HEK293 (cell line): ENCODE data around the gene CSF2.

Source experiments
- CTCF ChIA-PET: fragments of 350-600 bp; formaldehyde crosslinking; extraction: SDS; loops from one replicate; lab custom pipeline; 2021; ENCODE audit warnings: antibody characterized with exemption; lab: Yijun Ruan, JAX
- POLR2A ChIA-PET: fragments of 300-600 bp; formaldehyde crosslinking; extraction: SDS; loops from one replicate; lab custom pipeline; 2020; ENCODE audit warnings: antibody characterized with exemption, inconsistent platforms; lab: Yijun Ruan, JAX
- H3K27ac ChIP-seq: fragments of 200-500 bp; sonication (Bioruptor generic); 2 replicates; pipeline ENCODE4 v1.5.1; 2014; ENCODE audit warnings: low read depth, low read length, control low read depth, inconsistent platforms; ENCODE audit errors: extremely low read depth
- H3K36me3 ChIP-seq, 2 experiments: fragments of 200-500 bp in 1 of 2; sonication (Bioruptor generic) in 1 of 2; 1 replicate in 1 of 2; 2 replicates in 1 of 2; pipeline ENCODE4 v1.5.1; 2014 to 2017; ENCODE audit warnings: inconsistent platforms in 2 of 2, low read length in 2 of 2; ENCODE audit not compliant: control insufficient read depth in 2 of 2, insufficient read depth in 1 of 2
- H3K4me1 ChIP-seq: fragments of 200-500 bp; sonication (Bioruptor generic); 2 replicates; pipeline ENCODE4 v1.5.1; 2014; ENCODE audit warnings: mild to moderate bottlenecking, low read length, inconsistent platforms; ENCODE audit not compliant: control insufficient read depth, insufficient read depth
- H3K4me3 ChIP-seq: 2 replicates; pipeline ENCODE4 v1.5.1; 2011; ENCODE audit warnings: low read depth, mild to moderate bottlenecking, control low read depth, low read length, moderate library complexity
- H3K9me3 ChIP-seq: fragments of 200-500 bp; sonication (Bioruptor generic); 2 replicates; pipeline ENCODE4 v1.5.1; 2014; ENCODE audit warnings: low read depth, low read length, inconsistent platforms; ENCODE audit not compliant: control insufficient read depth, insufficient read depth
- BCL11B ChIP-seq: fragments of 450-650 bp; formaldehyde crosslinking; IDR thresholded peaks from 2 replicates; pipeline ENCODE4 v1.5.1; 2016; ENCODE audit warnings: low read depth, missing biosample characterization, missing genetic modification characterization
- PATZ1 ChIP-seq: fragments of 450-650 bp; formaldehyde crosslinking; IDR thresholded peaks from 2 replicates; pipeline ENCODE4 v1.5.1; 2016; ENCODE audit warnings: missing biosample characterization, missing genetic modification characterization
- PRDM10 ChIP-seq: fragments of 450-650 bp; formaldehyde crosslinking; IDR thresholded peaks from 2 replicates; pipeline ENCODE4 v1.5.1; 2016; ENCODE audit warnings: missing biosample characterization, missing genetic modification characterization
- WT1 ChIP-seq: fragments of 450-650 bp; formaldehyde crosslinking; IDR thresholded peaks from 2 replicates; pipeline ENCODE4 v1.5.1; 2016; ENCODE audit warnings: missing biosample characterization, missing genetic modification characterization
- YY1 ChIP-seq: fragments of 450-650 bp; formaldehyde crosslinking; IDR thresholded peaks from 2 replicates; pipeline ENCODE4 v1.5.1; 2018; ENCODE audit warnings: missing biosample characterization, missing genetic modification characterization
- ZBTB26 ChIP-seq: fragments of 450-650 bp; formaldehyde crosslinking; optimal IDR thresholded peaks from 2 replicates; pipeline ENCODE3; 2016; ENCODE audit warnings: missing biosample characterization, mild to moderate bottlenecking, missing genetic modification characterization
- ZBTB44 ChIP-seq: fragments of 450-650 bp; IDR thresholded peaks from 2 replicates; pipeline ENCODE4 v1.5.1; 2018; ENCODE audit warnings: missing biosample characterization, mild to moderate bottlenecking, missing genetic modification characterization
- ZNF112 ChIP-seq: fragments of 450-650 bp; formaldehyde crosslinking; IDR thresholded peaks from 2 replicates; pipeline ENCODE4 v1.5.0; 2017; ENCODE audit warnings: missing biosample characterization, missing genetic modification characterization
- ZNF214 ChIP-seq: fragments of 450-650 bp; formaldehyde crosslinking; IDR thresholded peaks from 2 replicates; pipeline ENCODE4 v1.5.1; 2017; ENCODE audit warnings: missing biosample characterization, mild to moderate bottlenecking, missing genetic modification characterization, borderline replicate concordance
- ZNF223 ChIP-seq: fragments of 450-650 bp; formaldehyde crosslinking; IDR thresholded peaks from 2 replicates; pipeline ENCODE4 v1.5.1; 2016; ENCODE audit warnings: missing biosample characterization, missing genetic modification characterization
- ZNF23 ChIP-seq: fragments of 450-650 bp; formaldehyde crosslinking; IDR thresholded peaks from 2 replicates; pipeline ENCODE4 v1.5.1; 2016; ENCODE audit warnings: missing biosample characterization, missing genetic modification characterization, borderline replicate concordance
- ZNF248 ChIP-seq: fragments of 450-650 bp; formaldehyde crosslinking; IDR thresholded peaks from 2 replicates; pipeline ENCODE4 v1.5.1; 2017; ENCODE audit warnings: missing biosample characterization, missing genetic modification characterization
- ZNF398 ChIP-seq: fragments of 450-650 bp; formaldehyde crosslinking; IDR thresholded peaks from 2 replicates; pipeline ENCODE4 v1.5.1; 2017; ENCODE audit warnings: missing biosample characterization, missing genetic modification characterization
- ZNF404 ChIP-seq: fragments of 450-650 bp; formaldehyde crosslinking; IDR thresholded peaks from 2 replicates; pipeline ENCODE4 v1.5.1; 2017; ENCODE audit warnings: missing biosample characterization, missing genetic modification characterization
- ZNF416 ChIP-seq: fragments of 450-650 bp; formaldehyde crosslinking; IDR thresholded peaks from 2 replicates; pipeline ENCODE4 v1.5.1; 2016; ENCODE audit warnings: missing biosample characterization, missing genetic modification characterization

Gene CSF2

GRCh38 chr5:132059696-132060500 lies 13.7 kb upstream of the CSF2 start:
- TF ChIP-seq BCL11B (no peak), YY1 (tag by site-specific recombination) (no peak), ZNF404 (tag by site-specific recombination) (no peak), ZNF23 (tag by site-specific recombination) (no peak), WT1 (tag by site-specific recombination) (no peak), ZBTB44 (tag by site-specific recombination) (no peak), ZNF214 (tag by site-specific recombination) (no peak), ZNF248 (tag by site-specific recombination) (no peak), ZNF223 (tag by site-specific recombination) (no peak), PATZ1 (tag by site-specific recombination) (no peak), ZNF416 (tag by site-specific recombination) (no peak), ZNF112 (tag by site-specific recombination) (no peak), ZNF398 (tag by site-specific recombination) (no peak), ZBTB26 (tag by site-specific recombination) (no peak), PRDM10 (tag by site-specific recombination) (no peak)
- H3K4me3 ChIP-seq: no peak overlapping the region
- no peaks in the 10 kb centered on the region for H3K4me1 ChIP-seq
- POLR2A ChIA-PET: no interaction called here
- no peaks in the 10 kb centered on the region for H3K9me3 ChIP-seq
- CTCF ChIA-PET: interaction anchor here (1.0 kb wide), 1 partner anchor 249 kb away, joined by 3 read pairs; no protein-coding TSS in a partner anchor
- H3K27ac ChIP-seq: no peak overlapping the region
- no peaks in the 10 kb centered on the region for H3K36me3 ChIP-seq
